Parathyroid adenoma (tissue), 2 donors: ENCODE measurements around the gene IL21R.

Experiments used
- H2AFZ ChIP-seq: fragments of 300-600 bp; sonication (generic); one replicate; pipeline ENCODE4 v1.7.0; 2017; ENCODE audit warnings: antibody characterized with exemption, mild to moderate bottlenecking
- H3K27ac ChIP-seq: fragments of 300-600 bp; sonication (generic); one replicate; pipeline ENCODE4 v1.7.0; 2017
- H3K27me3 ChIP-seq: fragments of 300-600 bp; sonication (generic); one replicate; pipeline ENCODE4 v1.7.0; 2017; ENCODE audit warnings: low read length; ENCODE audit not compliant: control insufficient read depth, insufficient read depth
- H3K36me3 ChIP-seq: fragments of 300-600 bp; sonication (generic); one replicate; pipeline ENCODE4 v1.7.0; 2017; ENCODE audit warnings: low read length; ENCODE audit not compliant: control insufficient read depth, insufficient read depth
- H3K4me1 ChIP-seq: fragments of 300-600 bp; sonication (generic); one replicate; pipeline ENCODE4 v1.7.0; 2017; ENCODE audit warnings: control low read depth
- H3K4me2 ChIP-seq: fragments of 300-600 bp; sonication (generic); one replicate; pipeline ENCODE4 v1.7.0; 2017; ENCODE audit warnings: low read length
- H3K4me3 ChIP-seq: fragments of 300-600 bp; sonication (generic); one replicate; pipeline ENCODE4 v1.7.0; 2017; ENCODE audit warnings: low read depth, low read length
- H3K79me2 ChIP-seq: fragments of 300-600 bp; sonication (generic); one replicate; pipeline ENCODE4 v1.7.0; 2017; ENCODE audit warnings: control low read depth
- H3K9ac ChIP-seq: fragments of 300-600 bp; sonication (generic); one replicate; pipeline ENCODE4 v1.7.0; 2017; ENCODE audit warnings: mild to moderate bottlenecking
- H3K9me3 ChIP-seq: fragments of 300-600 bp; sonication (generic); one replicate; pipeline ENCODE4 v1.7.0; 2017; ENCODE audit warnings: low read length; ENCODE audit not compliant: control insufficient read depth
- TF ChIP-seq, protein P1 (sequence below): fragments of 300-600 bp; sonication (generic); IDR thresholded peaks from one replicate; pipeline ENCODE4 v1.7.0; 2017; ENCODE audit warnings: antibody characterized with exemption, mild to moderate bottlenecking
- donor health status: primary hyperparathyroidism.

The IL21R gene

DNA sequence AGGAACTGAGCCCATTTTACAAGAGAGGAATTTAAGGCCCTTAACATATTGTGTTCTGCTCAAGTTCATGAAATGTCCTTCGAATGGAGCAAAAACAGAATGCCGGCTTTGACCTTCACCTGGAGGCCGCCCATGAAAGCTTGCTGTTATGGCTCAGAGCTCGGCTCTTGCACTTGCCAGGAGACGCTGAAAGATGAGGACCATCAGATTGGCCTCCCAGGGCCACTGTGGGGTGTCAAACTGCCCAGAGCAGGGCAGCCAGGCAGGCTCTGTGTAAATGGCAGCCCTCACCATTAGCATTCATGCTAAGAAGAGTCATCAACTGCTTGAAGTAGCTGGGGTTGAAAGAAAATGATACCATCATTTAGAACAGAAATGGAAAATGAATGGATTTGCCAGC is 39.3 kb downstream of the IL21R start:
- Histone ChIP-seq H2AFZ (no peak overlapping the region), H3K4me3 (no peak overlapping the region), H3K79me2 (no peaks in the 10 kb centered on the region), H3K4me2 (no peak overlapping the region), H3K36me3 (no peaks in the 10 kb centered on the region), H3K27ac (no peak overlapping the region), H3K4me1 (no peaks in the 10 kb centered on the region), H3K9ac (no peak overlapping the region), H3K27me3 (no peaks in the 10 kb centered on the region), H3K9me3 (no peaks in the 10 kb centered on the region)
- TF ChIP-seq, protein P1, sequence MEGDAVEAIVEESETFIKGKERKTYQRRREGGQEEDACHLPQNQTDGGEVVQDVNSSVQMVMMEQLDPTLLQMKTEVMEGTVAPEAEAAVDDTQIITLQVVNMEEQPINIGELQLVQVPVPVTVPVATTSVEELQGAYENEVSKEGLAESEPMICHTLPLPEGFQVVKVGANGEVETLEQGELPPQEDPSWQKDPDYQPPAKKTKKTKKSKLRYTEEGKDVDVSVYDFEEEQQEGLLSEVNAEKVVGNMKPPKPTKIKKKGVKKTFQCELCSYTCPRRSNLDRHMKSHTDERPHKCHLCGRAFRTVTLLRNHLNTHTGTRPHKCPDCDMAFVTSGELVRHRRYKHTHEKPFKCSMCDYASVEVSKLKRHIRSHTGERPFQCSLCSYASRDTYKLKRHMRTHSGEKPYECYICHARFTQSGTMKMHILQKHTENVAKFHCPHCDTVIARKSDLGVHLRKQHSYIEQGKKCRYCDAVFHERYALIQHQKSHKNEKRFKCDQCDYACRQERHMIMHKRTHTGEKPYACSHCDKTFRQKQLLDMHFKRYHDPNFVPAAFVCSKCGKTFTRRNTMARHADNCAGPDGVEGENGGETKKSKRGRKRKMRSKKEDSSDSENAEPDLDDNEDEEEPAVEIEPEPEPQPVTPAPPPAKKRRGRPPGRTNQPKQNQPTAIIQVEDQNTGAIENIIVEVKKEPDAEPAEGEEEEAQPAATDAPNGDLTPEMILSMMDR: no peak

DNA sequence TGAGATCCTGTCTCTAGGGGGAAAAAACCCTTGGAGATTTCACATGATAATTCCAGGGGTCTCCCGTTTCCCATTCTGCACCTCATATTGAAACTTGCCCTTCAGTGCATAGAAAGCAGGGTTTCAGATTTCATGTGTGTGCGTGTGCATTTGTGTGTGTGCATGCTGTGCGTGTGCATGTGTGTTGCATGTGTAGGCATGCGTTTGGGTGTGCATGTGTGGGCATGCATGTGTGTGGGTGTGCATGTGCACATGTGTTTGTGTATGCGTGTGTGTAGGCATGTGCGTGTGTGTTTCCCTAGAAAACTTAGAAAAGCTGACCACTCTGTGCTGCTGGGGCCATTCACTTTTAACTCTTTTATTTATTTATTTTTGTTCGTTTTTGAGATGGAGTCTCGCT is 40.0 kb downstream of the IL21R start:
- no peaks in the 10 kb centered on the region for H3K4me1 ChIP-seq
- no peak overlapping the region for H2AFZ ChIP-seq
- no peak overlapping the region for H3K4me3 ChIP-seq
- TF ChIP-seq, protein P1: no peak
- no peak overlapping the region for H3K27ac ChIP-seq
- H3K4me2 ChIP-seq: no peak overlapping the region
- no peaks in the 10 kb centered on the region for H3K9me3 ChIP-seq
- H3K9ac ChIP-seq: no peak overlapping the region
- no peaks in the 10 kb centered on the region for H3K27me3 ChIP-seq
- H3K79me2 ChIP-seq: no peaks in the 10 kb centered on the region
- no peaks in the 10 kb centered on the region for H3K36me3 ChIP-seq

DNA sequence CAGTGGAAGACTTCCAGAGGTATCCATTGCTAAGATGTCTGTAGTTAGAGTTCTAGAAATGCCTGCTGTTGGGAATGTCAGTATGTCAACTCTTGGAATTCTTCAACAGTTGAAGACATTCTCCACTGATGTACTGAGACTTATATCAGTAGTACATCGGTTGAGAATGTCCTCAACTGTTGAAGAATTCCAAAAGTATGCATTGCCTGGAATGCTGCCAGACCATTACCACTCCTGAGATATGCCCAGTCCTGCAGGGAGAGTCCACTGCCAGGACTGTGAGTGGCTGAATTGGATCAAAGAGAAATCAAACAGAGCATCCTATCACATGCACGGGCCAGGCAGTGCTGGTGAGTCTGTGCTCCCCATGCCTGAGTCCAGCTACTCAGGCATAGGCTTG is 42.0 kb downstream of the IL21R start:
- Histone ChIP-seq H3K4me1 (no peaks in the 10 kb centered on the region), H2AFZ (no peak overlapping the region), H3K36me3 (no peaks in the 10 kb centered on the region), H3K9ac (no peak overlapping the region), H3K79me2 (no peaks in the 10 kb centered on the region), H3K4me2 (no peak overlapping the region), H3K27ac (no peak overlapping the region), H3K9me3 (no peaks in the 10 kb centered on the region), H3K27me3 (no peaks in the 10 kb centered on the region), H3K4me3 (no peak overlapping the region)
- TF ChIP-seq, protein P1: no peak

DNA sequence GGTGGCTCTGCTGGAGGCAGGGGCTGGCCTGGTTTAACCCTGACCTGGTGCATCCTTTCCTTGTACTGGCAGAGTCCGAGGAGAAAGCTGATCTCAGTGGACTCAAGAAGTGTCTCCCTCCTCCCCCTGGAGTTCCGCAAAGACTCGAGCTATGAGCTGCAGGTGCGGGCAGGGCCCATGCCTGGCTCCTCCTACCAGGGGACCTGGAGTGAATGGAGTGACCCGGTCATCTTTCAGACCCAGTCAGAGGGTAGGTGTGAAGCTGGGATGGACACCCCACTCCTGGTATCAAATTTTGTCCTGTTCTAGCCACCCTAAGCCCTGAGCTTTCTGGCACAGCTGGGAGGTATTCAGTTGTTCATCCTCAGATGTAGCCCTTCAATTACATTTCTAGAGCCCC is 42.5 kb downstream of the IL21R start:
- Histone ChIP-seq H3K4me3 (no peak overlapping the region), H3K27me3 (no peaks in the 10 kb centered on the region), H3K9ac (no peak overlapping the region), H3K9me3 (no peaks in the 10 kb centered on the region), H2AFZ (no peak overlapping the region), H3K79me2 (no peaks in the 10 kb centered on the region), H3K4me2 (no peak overlapping the region), H3K36me3 (no peaks in the 10 kb centered on the region), H3K27ac (no peak overlapping the region), H3K4me1 (no peaks in the 10 kb centered on the region)
- TF ChIP-seq, protein P1: no peak

DNA sequence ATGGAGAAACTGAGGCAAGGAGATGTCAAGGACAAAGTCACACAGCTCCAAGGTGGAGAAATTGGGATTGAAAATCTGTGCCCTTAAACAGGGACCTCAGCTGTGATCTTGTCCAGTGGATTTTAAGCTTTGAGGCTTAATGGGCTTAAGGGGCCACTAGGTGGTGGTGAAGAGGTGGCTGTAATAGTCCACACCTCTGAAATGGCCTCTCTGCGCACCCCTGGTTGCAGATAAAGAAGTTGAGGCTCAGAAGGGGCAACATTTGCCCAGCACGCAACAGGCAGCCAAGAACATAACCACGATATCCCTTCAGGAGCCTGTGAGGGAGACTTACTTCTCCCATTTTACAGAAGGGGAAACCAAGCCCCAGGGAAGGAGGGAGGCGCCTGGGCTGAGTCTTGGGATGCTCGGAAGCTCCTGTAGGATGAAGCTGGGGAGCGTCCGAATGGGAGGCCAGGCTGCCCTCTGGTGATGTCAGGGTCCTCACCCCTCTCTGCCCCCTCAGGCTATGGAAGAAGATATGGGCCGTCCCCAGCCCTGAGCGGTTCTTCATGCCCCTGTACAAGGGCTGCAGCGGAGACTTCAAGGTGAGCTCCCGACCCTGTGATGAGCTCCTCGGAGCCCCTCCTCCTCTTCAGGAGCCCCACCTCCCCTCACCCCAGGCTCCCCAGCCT is 43.7 kb downstream of the IL21R start:
- Histone ChIP-seq H3K79me2 (no peaks in the 10 kb centered on the region), H3K27me3 (no peaks in the 10 kb centered on the region), H3K9me3 (no peaks in the 10 kb centered on the region), H3K36me3 (no peaks in the 10 kb centered on the region), H2AFZ (no peak overlapping the region), H3K9ac (no peak overlapping the region), H3K27ac (no peak overlapping the region), H3K4me1 (no peaks in the 10 kb centered on the region), H3K4me2 (no peak overlapping the region), H3K4me3 (no peak overlapping the region)
- TF ChIP-seq, protein P1: no peak
